EL (cell line): ENCODE measurements around the gene KRTAP5-5.
"Not testable (repeated sequence)": the region's sequence is repeated elsewhere in the genome, so short reads cannot be mapped to it uniquely, and the experiment has no call there.

ENCODE experiments used
- DNase-seq: peaks from one replicate; pipeline ENCODE4 v3.0.0-alpha.2; 2016

The KRTAP5-5 gene

GRCh38 chr11:1660111-1660867, 30.7 kb downstream of the KRTAP5-5 start:
- no peak for DNase-seq

- DNase-seq: not testable (repeated sequence)
Measured at GRCh38 chr11:1661454-1662269, 32.1 kb downstream of the KRTAP5-5 start.

- not testable (repeated sequence) for DNase-seq
Measured at GRCh38 chr11:1662699-1663283, 33.2 kb downstream of the KRTAP5-5 start.

GRCh38 chr11:1665313-1665712, 35.7 kb downstream of the KRTAP5-5 start:
- no peak for DNase-seq

GRCh38 chr11:1667121-1667850, 37.7 kb downstream of the KRTAP5-5 start:
- no peak for DNase-seq

GRCh38 chr11:1667906-1668305, 38.3 kb downstream of the KRTAP5-5 start:
- DNase-seq: no peak

GRCh38 chr11:1668911-1669473, 39.4 kb downstream of the KRTAP5-5 start:
- no peak for DNase-seq

- DNase-seq: no peak
Measured at GRCh38 chr11:1669546-1670218, 40.1 kb downstream of the KRTAP5-5 start.

GRCh38 chr11:1670457-1670856, 40.9 kb downstream of the KRTAP5-5 start:
- DNase-seq: not testable (repeated sequence)

GRCh38 chr11:1670905-1671371, 41.4 kb downstream of the KRTAP5-5 start:
- no peak for DNase-seq

GRCh38 chr11:1671658-1672057, 42.1 kb downstream of the KRTAP5-5 start:
- no peak for DNase-seq

- DNase-seq: no peak
Measured at GRCh38 chr11:1672613-1673350, 43.2 kb downstream of the KRTAP5-5 start.

- no peak for DNase-seq
Measured at GRCh38 chr11:1673446-1674172, 44.0 kb downstream of the KRTAP5-5 start.

GRCh38 chr11:1674173-1675131, 44.9 kb downstream of the KRTAP5-5 start:
- DNase-seq: no peak

GRCh38 chr11:1675536-1676228, 46.1 kb downstream of the KRTAP5-5 start:
- no peak for DNase-seq

- no peak for DNase-seq
Measured at GRCh38 chr11:1676229-1676740, 46.7 kb downstream of the KRTAP5-5 start.

- DNase-seq: no peak
Measured at GRCh38 chr11:1679881-1680280, 50.3 kb downstream of the KRTAP5-5 start.
